ENCODE measurements around the gene EFS. TPM values are rescaled to one million over a fixed set of nuclear protein-coding genes. Genes with fewer than 3 reads are reported as not detected.

EFS gene
- total and polyA plus RNA-seq, 3 donors from 2014 or later: 7.6 to 10.5 (median 10.3) TPM

DNA sequence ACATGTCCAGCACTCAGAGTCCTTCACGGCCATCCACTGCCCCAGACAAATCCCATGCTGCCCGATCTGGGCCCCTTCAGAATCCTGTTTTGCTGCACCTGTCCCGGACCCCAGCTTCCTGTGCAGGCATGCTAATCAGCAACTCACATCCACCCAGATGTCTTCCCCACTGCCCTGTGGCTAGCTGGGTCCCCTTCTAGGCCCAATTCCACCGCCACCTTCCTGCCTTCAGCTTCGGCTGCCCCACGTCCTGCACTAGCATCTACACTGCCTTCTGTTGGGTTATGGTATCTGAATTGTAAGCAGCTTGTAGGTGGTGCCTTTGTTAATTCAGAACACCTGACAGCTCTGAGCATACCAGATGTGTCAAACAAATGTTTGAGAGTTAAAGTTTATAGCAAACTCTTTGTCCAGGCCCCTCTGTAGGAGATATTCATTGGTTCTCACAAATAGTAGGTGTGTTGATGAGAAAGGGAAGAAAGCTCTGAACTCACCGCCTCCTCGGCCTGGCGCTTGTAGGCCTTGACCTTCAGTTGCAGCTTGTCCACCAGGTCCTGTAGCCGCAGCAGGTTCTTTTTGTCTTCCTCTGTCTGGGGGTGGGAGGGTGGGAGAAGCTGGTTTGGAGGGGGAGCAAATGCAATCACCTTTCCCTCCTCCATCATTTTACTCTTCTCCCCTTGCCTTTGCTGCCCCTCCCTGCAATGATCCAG is 17.9 kb upstream of the EFS start:
- intact Hi-C loops (cut with DNase I; ENCODE audit: low total_unique reads): no loop called here

DNA sequence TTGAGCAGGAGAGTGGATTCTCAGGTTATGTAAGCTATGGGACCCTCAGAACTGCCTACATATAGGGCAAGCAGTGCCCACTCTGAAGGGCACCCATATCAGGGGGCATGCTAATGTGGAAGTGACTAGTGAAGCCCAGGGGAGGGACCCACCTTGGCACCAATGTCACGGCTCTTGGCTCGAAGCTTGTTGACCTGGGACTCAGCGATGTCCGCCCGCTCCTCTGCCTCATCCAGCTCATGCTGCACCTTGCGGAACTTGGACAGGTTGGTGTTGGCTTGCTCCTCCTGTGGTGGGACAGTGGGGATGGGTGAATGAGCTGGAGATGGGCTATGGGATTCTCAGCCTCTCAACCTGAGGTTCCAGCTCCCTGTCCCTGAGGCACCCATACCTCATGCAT is 17.3 kb upstream of the EFS start:
- no peak for DNase-seq
- Histone ChIP-seq H3K36me3 (ENCODE audit: low read depth, missing control alignments) (no peaks in the 10 kb centered on the region), H3K4me1 (peaks cover 4% of the 10 kb centered on the region), H3K9me3 (no peaks in the 10 kb centered on the region), H3K27me3 (no peaks in the 10 kb centered on the region), H3K27ac (no peak overlapping the region), H3K4me3 (no peak overlapping the region)
- intact Hi-C loops (cut with DNase I; ENCODE audit: low total_unique reads): no loop called here
- 84 to 97% methylated on average over 3 to 6 of the region's 6 CpGs for WGBS, 2 donors
- TF ChIP-seq, protein P1, sequence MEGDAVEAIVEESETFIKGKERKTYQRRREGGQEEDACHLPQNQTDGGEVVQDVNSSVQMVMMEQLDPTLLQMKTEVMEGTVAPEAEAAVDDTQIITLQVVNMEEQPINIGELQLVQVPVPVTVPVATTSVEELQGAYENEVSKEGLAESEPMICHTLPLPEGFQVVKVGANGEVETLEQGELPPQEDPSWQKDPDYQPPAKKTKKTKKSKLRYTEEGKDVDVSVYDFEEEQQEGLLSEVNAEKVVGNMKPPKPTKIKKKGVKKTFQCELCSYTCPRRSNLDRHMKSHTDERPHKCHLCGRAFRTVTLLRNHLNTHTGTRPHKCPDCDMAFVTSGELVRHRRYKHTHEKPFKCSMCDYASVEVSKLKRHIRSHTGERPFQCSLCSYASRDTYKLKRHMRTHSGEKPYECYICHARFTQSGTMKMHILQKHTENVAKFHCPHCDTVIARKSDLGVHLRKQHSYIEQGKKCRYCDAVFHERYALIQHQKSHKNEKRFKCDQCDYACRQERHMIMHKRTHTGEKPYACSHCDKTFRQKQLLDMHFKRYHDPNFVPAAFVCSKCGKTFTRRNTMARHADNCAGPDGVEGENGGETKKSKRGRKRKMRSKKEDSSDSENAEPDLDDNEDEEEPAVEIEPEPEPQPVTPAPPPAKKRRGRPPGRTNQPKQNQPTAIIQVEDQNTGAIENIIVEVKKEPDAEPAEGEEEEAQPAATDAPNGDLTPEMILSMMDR (IDR thresholded peaks at IDR 0.05): no peak
- no peak for TF ChIP-seq POLR2A (IDR thresholded peaks at IDR 0.05)

More for the DNA sequence above, 17.9 kb upstream of the EFS start:
- DNase-seq: no peak
- no peaks in the 10 kb centered on the region for H3K9me3 ChIP-seq
- H3K4me1 ChIP-seq: peaks cover 3% of the 10 kb centered on the region
- no peak for TF ChIP-seq POLR2A (IDR thresholded peaks at IDR 0.05)
- TF ChIP-seq, protein P1 (IDR thresholded peaks at IDR 0.05): no peak
- no peak overlapping the region for H3K4me3 ChIP-seq
- no peaks in the 10 kb centered on the region for H3K27me3 ChIP-seq
- no peaks in the 10 kb centered on the region for H3K36me3 ChIP-seq (ENCODE audit: low read depth, missing control alignments)
- H3K27ac ChIP-seq: no peak overlapping the region
- 86 to 88% methylated on average over 10 of the region's 10 CpGs for WGBS, 2 donors

DNA sequence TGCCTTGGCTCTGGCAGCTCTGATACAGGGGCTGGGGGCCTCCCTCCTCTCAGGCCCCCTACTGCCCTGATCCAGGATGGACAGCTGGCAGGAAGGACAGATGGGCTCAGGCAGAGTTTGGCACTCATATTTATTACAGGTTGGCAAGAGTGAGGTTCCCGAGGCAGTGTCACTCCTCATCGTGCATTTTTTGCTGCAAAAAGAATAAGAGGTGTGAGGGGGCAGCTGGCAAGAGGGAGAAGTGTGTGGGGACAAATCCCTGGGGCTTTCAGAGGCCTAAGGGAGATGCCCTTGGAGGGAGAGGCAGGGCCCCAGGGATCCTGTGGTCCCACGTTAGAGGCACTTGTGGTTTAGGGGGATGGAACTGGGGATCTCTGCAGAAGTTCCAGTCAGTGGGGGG is 16.9 kb upstream of the EFS start:
- Histone ChIP-seq H3K36me3 (ENCODE audit: low read depth, missing control alignments) (no peaks in the 10 kb centered on the region), H3K27ac (no peak overlapping the region), H3K4me3 (no peak overlapping the region), H3K27me3 (no peaks in the 10 kb centered on the region), H3K9me3 (no peaks in the 10 kb centered on the region), H3K4me1 (peaks cover 4% of the 10 kb centered on the region)
- 73 to 80% methylated on average over 3 of the region's 3 CpGs for whole genome bisulfite sequencing, 2 donors
- DNase-seq: no peak
- TF ChIP-seq, protein P1 (IDR thresholded peaks at IDR 0.05): no peak
- no peak for TF ChIP-seq POLR2A (IDR thresholded peaks at IDR 0.05)
- intact Hi-C loops (cut with DNase I; ENCODE audit: low total_unique reads): no loop called here

DNA sequence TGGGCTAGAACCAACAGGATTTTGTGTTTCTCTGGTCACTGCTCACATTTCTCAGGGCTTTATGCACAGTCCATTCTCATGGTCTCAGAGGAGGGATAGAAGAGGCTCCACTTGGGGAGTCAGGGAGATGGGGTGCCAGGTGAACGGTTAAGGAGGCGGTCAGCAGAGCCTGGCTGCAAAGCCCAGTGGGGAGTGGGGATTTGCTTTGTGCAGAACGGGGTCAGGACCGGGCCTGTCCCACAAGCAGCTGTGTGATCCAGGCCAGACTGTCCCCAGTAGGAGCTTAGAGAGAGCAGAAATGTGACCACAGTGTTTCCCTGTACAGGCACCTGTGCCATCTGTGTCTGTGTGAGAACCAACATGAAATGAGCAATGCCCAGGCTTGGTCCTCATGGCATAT is 16.0 kb upstream of the EFS start:
- Histone ChIP-seq H3K9me3 (no peaks in the 10 kb centered on the region), H3K4me1 (peaks cover 4% of the 10 kb centered on the region), H3K27ac (no peak overlapping the region), H3K4me3 (no peak overlapping the region), H3K27me3 (no peaks in the 10 kb centered on the region), H3K36me3 (ENCODE audit: low read depth, missing control alignments) (no peaks in the 10 kb centered on the region)
- TF ChIP-seq POLR2A (IDR thresholded peaks at IDR 0.05): no peak
- TF ChIP-seq, protein P1 (IDR thresholded peaks at IDR 0.05): no peak
- no peak for DNase-seq
- intact Hi-C loops (cut with DNase I; ENCODE audit: low total_unique reads): no loop called here
- WGBS, 2 donors: 61 to 76% methylated on average over 4 of the region's 4 CpGs

Data from testis (tissue), 3 donors.